GM23338 (cell line): Measurements from ENCODE around the gene UBE2QL1.

Experiments
- CREB1 ChIP-seq: fragments of 250-450 bp; sonication (Bioruptor Pico); IDR thresholded peaks from 2 replicates; pipeline ENCODE4 v1.5.0; 2020; ENCODE audit warnings: low read depth, mild to moderate bottlenecking, moderate library complexity
- CTCF ChIP-seq, 2 experiments: fragments of 200-600 bp in 1 of 2; sonication (generic) in 1 of 2; conservative IDR thresholded peaks; 2 replicates each; pipeline versions ENCODE4 v1.5.1 to v1.6.1; 2016 to 2017; ENCODE audit warnings: antibody characterized with exemption in 2 of 2, low read depth in 2 of 2, mild to moderate bottlenecking in 2 of 2, moderate library complexity in 1 of 2
- EZH2phosphoT487 ChIP-seq: fragments of 200-600 bp; sonication (generic); IDR thresholded peaks from one replicate; pipeline ENCODE4 v1.8.1; 2018; ENCODE audit warnings: antibody characterized with exemption; ENCODE audit not compliant: unreplicated experiment
- JUNB ChIP-seq: IDR thresholded peaks from one replicate; pipeline ENCODE4 v1.6.1; 2016; ENCODE audit warnings: antibody characterized with exemption; ENCODE audit not compliant: unreplicated experiment
- POLR2AphosphoS5 ChIP-seq: IDR thresholded peaks from 2 replicates; pipeline ENCODE4 v1.6.1; 2016; ENCODE audit warnings: antibody characterized with exemption, low read depth
- REST ChIP-seq: IDR thresholded peaks from one replicate; pipeline ENCODE4 v1.6.1; 2018; ENCODE audit warnings: antibody characterized with exemption; ENCODE audit not compliant: unreplicated experiment

GRCh38 chr5:6431214-6432195, 17.2 kb upstream of the UBE2QL1 start:
- TF ChIP-seq CTCF (conservative IDR thresholded peaks at IDR 0.05; ENCODE audit: low read depth in 2 of 2) (no peak), EZH2phosphoT487 (no peak), REST (no peak), CREB1 (CRISPR knock-in tag) (no peak), POLR2AphosphoS5 (no peak), JUNB (no peak)
